H1 (cell line): ENCODE results near the gene SMG5. TPM values are rescaled to one million over a fixed set of nuclear protein-coding genes. Genes with fewer than 3 reads are reported as not detected.

Source experiments
- CTCF ChIA-PET: fragments of 300-600 bp; sonication (Branson Sonifier 250); formaldehyde crosslinking; loops from one replicate; lab custom pipeline; 2021; ENCODE audit not compliant: partially characterized antibody; lab: Charles Lee
- POLR2A ChIA-PET: fragments of 300-600 bp; sonication (Branson Sonifier 250); formaldehyde crosslinking; loops from one replicate; lab custom pipeline; 2021; ENCODE audit warnings: inconsistent platforms; ENCODE audit not compliant: partially characterized antibody; lab: Charles Lee
- DNase-seq, 2 experiments: peaks; one replicate each; pipeline versions ENCODE4 v3.0.0 to v3.0.0-alpha.2; 2010 to 2022; ENCODE audit warnings: low spot score in 2 of 2, low read depth in 1 of 2, mixed read lengths in 1 of 2
- FAIRE-seq: peaks from 2 replicates; lab custom pipeline; 2011; peaks lifted over from hg19 to GRCh38; lab: Jason Lieb, UNC
- H2AFZ ChIP-seq: 2 replicates; pipeline ENCODE4 v1.8.1; 2012; ENCODE audit warnings: low read length, inconsistent platforms
- H2AK5ac ChIP-seq: 2 replicates; pipeline ENCODE4 v1.6.1; 2013; ENCODE audit warnings: low read depth, low read length
- H2BK120ac ChIP-seq: replicated peaks from 2 replicates; pipeline ENCODE3; 2013; ENCODE audit warnings: low read depth, low read length, inconsistent platforms
- H2BK12ac ChIP-seq: 2 replicates; pipeline ENCODE4 v1.6.1; 2013; ENCODE audit warnings: low read depth, low read length
- H2BK15ac ChIP-seq: 2 replicates; pipeline ENCODE4 v1.6.1; 2013; ENCODE audit warnings: low read length
- H2BK20ac ChIP-seq: 2 replicates; pipeline ENCODE4 v1.6.1; 2013; ENCODE audit warnings: low read length
- H2BK5ac ChIP-seq: 2 replicates; pipeline ENCODE4 v1.6.1; 2013; ENCODE audit warnings: low read depth, low read length
- H3K14ac ChIP-seq: 2 replicates; pipeline ENCODE4 v1.6.1; 2013; ENCODE audit warnings: inconsistent platforms; ENCODE audit not compliant: insufficient read length
- H3K18ac ChIP-seq: 2 replicates; pipeline ENCODE4 v1.6.1; 2013; ENCODE audit warnings: low read length; ENCODE audit errors: extremely low read depth
- H3K23ac ChIP-seq: 2 replicates; pipeline ENCODE4 v1.6.1; 2013; ENCODE audit warnings: inconsistent platforms; ENCODE audit not compliant: insufficient read length
- H3K23me2 ChIP-seq: 2 replicates; pipeline ENCODE4 v1.6.1; 2013; ENCODE audit warnings: low read depth, low read length
- H3K27ac ChIP-seq: 2 replicates; pipeline ENCODE4 v1.6.1; 2011; ENCODE audit warnings: low read depth, low read length, inconsistent platforms
- H3K27me3 ChIP-seq, 4 experiments: replicated peaks in 1 of 4; 1 replicate in 1 of 4; 2 replicates in 3 of 4; pipeline versions ENCODE4 v1.6.1 to v1.8.1; 2011 to 2013; ENCODE audit warnings: low read length in 3 of 4, mild to moderate bottlenecking in 3 of 4, inconsistent platforms in 2 of 4, mixed read lengths in 2 of 4, moderate library complexity in 1 of 4; ENCODE audit not compliant: control insufficient read depth in 3 of 4, insufficient read depth in 3 of 4; ENCODE audit errors: extremely low read depth in 1 of 4
- H3K36me3 ChIP-seq, 4 experiments: 2 replicates each; pipeline versions ENCODE4 v1.6.1 to v1.8.1; 2011 to 2013; ENCODE audit warnings: mild to moderate bottlenecking in 4 of 4, low read length in 3 of 4, moderate library complexity in 2 of 4, control low read depth in 1 of 4, inconsistent platforms in 1 of 4; ENCODE audit not compliant: insufficient read depth in 4 of 4, control insufficient read depth in 2 of 4
- H3K4ac ChIP-seq: replicated peaks from 2 replicates; pipeline ENCODE3; 2013; ENCODE audit warnings: low read length, low read depth, mixed read lengths, inconsistent platforms; ENCODE audit not compliant: insufficient read length
- H3K4me1 ChIP-seq, 4 experiments: replicated peaks in 1 of 4; 1 replicate in 1 of 4; 2 replicates in 3 of 4; pipeline versions ENCODE4 v1.6.1 to v1.8.1; 2011 to 2013; ENCODE audit warnings: low read length in 3 of 4, inconsistent platforms in 2 of 4, mixed read lengths in 1 of 4; ENCODE audit not compliant: insufficient read depth in 4 of 4, control insufficient read depth in 3 of 4
- H3K4me2 ChIP-seq, 2 experiments: 2 replicates each; pipeline versions ENCODE4 v1.6.1 to v1.8.1; 2011 to 2013; ENCODE audit warnings: low read depth in 2 of 2, low read length in 2 of 2, control low read depth in 1 of 2, inconsistent platforms in 1 of 2, mild to moderate bottlenecking in 1 of 2; ENCODE audit not compliant: insufficient read depth in 1 of 2
- H3K4me3 ChIP-seq, 4 experiments: fragments of 200-600, 300-600 bp in 1 of 4; sonication (generic), shearing (Covaris generic), sonication (Bioruptor Twin) in 1 of 4; 2 replicates each; pipeline versions ENCODE4 v1.5.1 to v1.8.1; 2011 to 2016; ENCODE audit warnings: low read length in 4 of 4, low read depth in 3 of 4, control low read depth in 2 of 4, inconsistent platforms in 2 of 4, mild to moderate bottlenecking in 2 of 4, mixed read lengths in 1 of 4, moderate library complexity in 1 of 4; ENCODE audit not compliant: insufficient read depth in 2 of 4; ENCODE audit errors: extremely low read depth in 1 of 4
- H3K56ac ChIP-seq: replicated peaks from 2 replicates; pipeline ENCODE3; 2013; ENCODE audit warnings: low read depth, mild to moderate bottlenecking, mixed read lengths, low read length, inconsistent platforms; ENCODE audit not compliant: insufficient read length
- H3K79me1 ChIP-seq: 2 replicates; pipeline ENCODE4 v1.6.1; 2013; ENCODE audit warnings: low read depth, low read length, control low read depth
- H3K79me2 ChIP-seq, 2 experiments: 2 replicates each; pipeline versions ENCODE4 v1.6.1 to v1.8.1; 2012 to 2013; ENCODE audit warnings: low read length in 2 of 2, mild to moderate bottlenecking in 2 of 2, inconsistent platforms in 1 of 2; ENCODE audit not compliant: insufficient read depth in 2 of 2, control insufficient read depth in 1 of 2
- H3K9ac ChIP-seq, 4 experiments: replicated peaks in 1 of 4; 1 replicate in 1 of 4; 2 replicates in 3 of 4; pipeline versions ENCODE4 v1.6.1 to v1.8.1; 2011 to 2013; ENCODE audit warnings: low read depth in 3 of 4, low read length in 3 of 4, control low read depth in 2 of 4, mild to moderate bottlenecking in 2 of 4, moderate library complexity in 2 of 4, inconsistent platforms in 1 of 4; ENCODE audit errors: extremely low read depth in 1 of 4
- H3K9me3 ChIP-seq, 2 experiments: 2 replicates each; pipeline versions ENCODE4 v1.6.1 to v1.8.1; 2012 to 2013; ENCODE audit warnings: mild to moderate bottlenecking in 2 of 2, moderate library complexity in 2 of 2, control low read depth in 1 of 2, inconsistent platforms in 1 of 2, low read depth in 1 of 2, low read length in 1 of 2, mixed read lengths in 1 of 2; ENCODE audit not compliant: insufficient read depth in 2 of 2
- H4K20me1 ChIP-seq, 2 experiments: replicated peaks in 1 of 2; 2 replicates each; pipeline versions ENCODE3 to v1.8.1; 2011 to 2013; ENCODE audit warnings: inconsistent platforms in 2 of 2, low read length in 2 of 2, mild to moderate bottlenecking in 1 of 2; ENCODE audit not compliant: insufficient read depth in 2 of 2, control insufficient read depth in 1 of 2
- H4K5ac ChIP-seq: 2 replicates; pipeline ENCODE4 v1.6.1; 2013; ENCODE audit warnings: low read length, low read depth, mixed read lengths, inconsistent platforms; ENCODE audit not compliant: insufficient read length
- H4K8ac ChIP-seq: 2 replicates; pipeline ENCODE4 v1.8.0; 2013; ENCODE audit warnings: mild to moderate bottlenecking, moderate library complexity, low read length, inconsistent platforms; ENCODE audit not compliant: insufficient read depth; ENCODE audit errors: extremely low read depth
- H4K91ac ChIP-seq: replicated peaks from 2 replicates; pipeline ENCODE3; 2013; ENCODE audit warnings: low read length, mixed read lengths, inconsistent platforms; ENCODE audit not compliant: insufficient read length
- ATF2 ChIP-seq: IDR thresholded peaks from 2 replicates; pipeline ENCODE4 v1.6.1; 2012; ENCODE audit warnings: low read length, inconsistent platforms
- BACH1 ChIP-seq: IDR thresholded peaks from 2 replicates; pipeline ENCODE4 v1.6.1; 2012; ENCODE audit warnings: low read length, improper control_type of control experiment
- GABPA ChIP-seq: IDR thresholded peaks from 2 replicates; pipeline ENCODE4 v1.6.1; 2011; ENCODE audit warnings: mild to moderate bottlenecking, low read length, moderate library complexity, borderline replicate concordance; ENCODE audit not compliant: insufficient read depth
- HDAC2 ChIP-seq, 2 experiments: fragments of 300-600 bp in 1 of 2; sonication (generic) in 1 of 2; IDR thresholded peaks; 2 replicates each; pipeline ENCODE4 v1.6.1; 2011 to 2012; ENCODE audit warnings: low read depth in 2 of 2, low read length in 2 of 2, mild to moderate bottlenecking in 2 of 2, moderate library complexity in 2 of 2, borderline replicate concordance in 1 of 2, inconsistent platforms in 1 of 2
- JUN ChIP-seq: IDR thresholded peaks from 2 replicates; pipeline ENCODE4 v1.6.1; 2011; ENCODE audit warnings: low read depth, mild to moderate bottlenecking, improper control_type of control experiment, low read length
- POLR2A ChIP-seq, 2 experiments: IDR thresholded peaks; 1 replicate in 1 of 2; 2 replicates in 1 of 2; pipeline ENCODE4 v1.6.1; 2011; ENCODE audit warnings: low read depth in 2 of 2, low read length in 2 of 2, mild to moderate bottlenecking in 2 of 2; ENCODE audit errors: control extremely low read depth in 1 of 2
- POU5F1 ChIP-seq: IDR thresholded peaks from 2 replicates; pipeline ENCODE4 v1.6.1; 2011; ENCODE audit warnings: low read depth, mild to moderate bottlenecking, low read length, moderate library complexity
- SAP30 ChIP-seq: fragments of 300-600 bp; sonication (generic); IDR thresholded peaks from 2 replicates; pipeline ENCODE4 v1.7.1; 2012; ENCODE audit warnings: low read length, moderate library complexity, mild to moderate bottlenecking, inconsistent platforms; ENCODE audit not compliant: insufficient read depth, insufficient replicate concordance
- SIRT6 ChIP-seq: IDR thresholded peaks from one replicate; pipeline ENCODE4 v1.7.1; 2012; ENCODE audit warnings: low read length, inconsistent platforms
- SP4 ChIP-seq: IDR thresholded peaks from 2 replicates; pipeline ENCODE4 v1.6.1; 2012; ENCODE audit warnings: low read length, inconsistent platforms
- TEAD4 ChIP-seq: IDR thresholded peaks from 2 replicates; pipeline ENCODE4 v1.6.1; 2012; ENCODE audit warnings: low read depth, low read length, inconsistent platforms, mixed read lengths
- WGBS, 2 experiments: shearing (Covaris generic) in 1 of 2; methylation state at CpG; one replicate each; pipeline versions ENCODE4 v1.1.6 to v1.1.7; 2013 to 2015; ENCODE audit warnings: low lambda C conversion rate in 2 of 2, mixed read lengths in 2 of 2, inconsistent platforms in 1 of 2, low coverage in 1 of 2, missing lambda C conversion rate in 1 of 2; ENCODE audit not compliant: insufficient replicate concordance in 2 of 2, insufficient coverage in 1 of 2, insufficient read length in 1 of 2; ENCODE audit errors: extremely low coverage in 1 of 2, missing lambda C conversion rate in 1 of 2; 5-methylcytosine and 5-hydroxymethylcytosine counted together
- polyA plus RNA-seq, 7 experiments: library from polyadenylated mRNA; depleted of rRNA in 3 of 7; stranded (reverse) in 5 of 7; unstranded in 2 of 7; fragments of >200 nt in 5 of 7; fragments of 200-250 nt in 2 of 7; gene quantifications; 1 replicate in 5 of 7; 2 replicates in 1 of 7; 4 replicates in 1 of 7; pipeline versions ENCODE4 v1.2.1 to v1.2.3, GENCODE V29; 2011 to 2013; ENCODE audit warnings: missing spikeins in 2 of 7, mixed read lengths in 2 of 7
- total RNA-seq: library from RNA; stranded (reverse); fragmentation: NEBNext Ultra II Directional; extraction: Animal tissue kit (Norgen Biotek cat#: 25700); gene quantifications from 2 replicates; pipeline ENCODE4 v1.2.1, GENCODE V29; 2021
- TF ChIP-seq, protein P1 (sequence below): IDR thresholded peaks from 2 replicates; pipeline ENCODE4 v1.6.1; 2012; ENCODE audit warnings: inconsistent platforms

Gene SMG5
- total and polyA plus RNA-seq, 2 of the 8 experiments (the other 6 are each of a cell fraction or from before 2014, with no cell fraction given): 32.7 to 98.0 TPM

DNA sequence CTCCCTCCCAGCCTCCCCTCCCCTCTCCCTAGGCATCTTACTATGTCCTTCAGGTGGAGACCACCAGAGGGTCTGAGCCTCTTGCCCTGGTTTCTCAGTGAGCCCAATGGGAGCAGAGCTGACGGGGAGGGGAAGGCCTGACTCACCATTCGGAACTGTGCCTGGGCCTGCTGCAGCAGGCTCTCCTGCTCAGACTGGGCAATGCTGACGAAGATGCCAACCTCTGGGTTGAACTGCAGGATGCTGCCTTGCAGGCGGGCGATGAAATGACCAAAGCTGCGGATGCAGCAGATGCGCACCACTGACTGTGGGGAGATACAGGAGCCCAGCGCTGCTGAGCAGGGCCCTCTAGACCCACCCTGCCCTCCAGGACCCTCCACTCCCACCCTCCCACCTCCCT is 23.8 kb downstream of the SMG5 start:
- Histone ChIP-seq H3K4me3 (no peak overlapping the region), H3K9ac (no peak overlapping the region), H3K27ac (no peak overlapping the region), H4K5ac (no peak overlapping the region), H4K91ac (no peak overlapping the region), H2BK120ac (no peak overlapping the region), H2AFZ (no peak overlapping the region), H3K36me3 (peaks cover 53 to 82% (median 71%) of the 10 kb centered on the region in 4 experiments), H3K56ac (no peak overlapping the region), H2BK20ac (no peak overlapping the region), H3K4me1 (no peaks in the 10 kb centered on the region), H3K23me2 (no peaks in the 10 kb centered on the region), H3K79me2 (no peaks in the 10 kb centered on the region), H3K4ac (no peak overlapping the region), H3K4me2 (no peak overlapping the region), H2AK5ac (no peak overlapping the region), H3K23ac (no peak overlapping the region), H4K20me1 (peaks cover 0 to 3% of the 10 kb centered on the region in 2 experiments), H3K27me3 (no peaks in the 10 kb centered on the region), H4K8ac (no peak overlapping the region), H3K18ac (no peak overlapping the region), H2BK5ac (no peak overlapping the region), H2BK15ac (no peak overlapping the region), H2BK12ac (no peak overlapping the region), H3K79me1 (no peaks in the 10 kb centered on the region; the same call in 1 of the 2 replicates), H3K9me3 (no peaks in the 10 kb centered on the region), H3K14ac (no peak overlapping the region)
- POLR2A ChIA-PET: interaction anchor here (1.1 to 5.3 kb wide), 7 partner anchors 6 to 24 kb away, joined by 3 to 30 read pairs (median 10); partner anchors contain the start of gene SMG5
- no peak for FAIRE-seq
- 94% methylated on average over 8 of the region's 8 CpGs; no CpG with 5 or more reads in 1 of the 2 experiments for WGBS, 2 experiments
- CTCF ChIA-PET: interaction anchor here (1.5 to 47.2 kb wide), 6 partner anchors 11 to 118 kb away, joined by 3 to 1265 read pairs (median 10); partner anchors contain the start of genes PAQR6 and SEMA4A
- DNase-seq: no peak
- TF ChIP-seq TEAD4 (no peak), POLR2A (IDR thresholded peaks at IDR 0.05; ENCODE audit: control extremely low read depth in 1 of 2, low read depth in 2 of 2, low read length in 2 of 2) (no peak), JUN (no peak), SAP30 (no peak), SIRT6 (no peak), SP4 (no peak), GABPA (no peak), HDAC2 (IDR thresholded peaks at IDR 0.05; ENCODE audit: borderline replicate concordance in 1 of 2, low read depth in 2 of 2, low read length in 2 of 2) (no peak), BACH1 (no peak), POU5F1 (no peak), ATF2 (no peak)
- TF ChIP-seq, protein P1, sequence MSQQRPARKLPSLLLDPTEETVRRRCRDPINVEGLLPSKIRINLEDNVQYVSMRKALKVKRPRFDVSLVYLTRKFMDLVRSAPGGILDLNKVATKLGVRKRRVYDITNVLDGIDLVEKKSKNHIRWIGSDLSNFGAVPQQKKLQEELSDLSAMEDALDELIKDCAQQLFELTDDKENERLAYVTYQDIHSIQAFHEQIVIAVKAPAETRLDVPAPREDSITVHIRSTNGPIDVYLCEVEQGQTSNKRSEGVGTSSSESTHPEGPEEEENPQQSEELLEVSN: no peak
